IMR-90 (cell line): Measurements from ENCODE around the gene PPP1R37. TPM values are rescaled to one million over a fixed set of nuclear protein-coding genes. Genes with fewer than 3 reads are reported as not detected.
A peak's percentile ranks its signal among the peaks of the same experiment; 100 is the strongest.

Experiments used
- ATAC-seq: fragments of 200-7000 bp; cut with Tn5 transposase; 2 replicates; pipeline ENCODE4 v1.9.1; 2020; ENCODE audit warnings: low read depth, mild to moderate bottlenecking, moderate library complexity
- BruUV-seq: library from RNA; stranded (reverse); fragments of 400-500 nt; replicated peaks from 2 replicates; lab custom pipeline; 2021; lab: Mats Ljungman, UMichigan
- CTCF ChIA-PET: fragments of 300-600 bp; formaldehyde crosslinking; extraction: SDS; loops from one replicate; lab custom pipeline; 2021; ENCODE audit warnings: antibody characterized with exemption; lab: Yijun Ruan, JAX
- POLR2A ChIA-PET: fragments of 300-600 bp; sonication (Branson Sonifier 250); formaldehyde crosslinking; loops from one replicate; lab custom pipeline; 2022; ENCODE audit warnings: antibody characterized with exemption; ENCODE audit not compliant: unreplicated experiment; lab: Charles Lee
- DNase-seq: peaks from one replicate; pipeline ENCODE4 v3.0.0; 2013
- H2AFZ ChIP-seq: replicated peaks from 2 replicates; pipeline ENCODE3; 2013; ENCODE audit warnings: low read length, mild to moderate bottlenecking; ENCODE audit not compliant: poor library complexity
- H2AK5ac ChIP-seq: 2 replicates; pipeline ENCODE4 v1.6.1; 2013; ENCODE audit warnings: low read depth, low read length, inconsistent platforms
- H2AK9ac ChIP-seq: replicated peaks from 2 replicates; pipeline ENCODE3; 2013; ENCODE audit warnings: mild to moderate bottlenecking, low read depth, low read length, moderate library complexity; ENCODE audit not compliant: poor library complexity
- H2BK120ac ChIP-seq: 2 replicates; pipeline ENCODE4 v1.6.1; 2013; ENCODE audit warnings: low read depth, low read length, inconsistent platforms
- H2BK15ac ChIP-seq: 3 replicates; pipeline ENCODE4 v1.6.1; 2013; ENCODE audit warnings: low read depth, low read length, inconsistent platforms
- H2BK20ac ChIP-seq: 2 replicates; pipeline ENCODE4 v1.6.1; 2013; ENCODE audit warnings: low read depth, mild to moderate bottlenecking, inconsistent platforms, low read length, moderate library complexity
- H2BK5ac ChIP-seq: 2 replicates; pipeline ENCODE4 v1.6.1; 2013; ENCODE audit warnings: mild to moderate bottlenecking, low read depth, low read length, inconsistent platforms; ENCODE audit not compliant: poor library complexity, severe bottlenecking
- H3K14ac ChIP-seq: replicated peaks from 2 replicates; pipeline ENCODE4 v1.6.1; 2013; ENCODE audit warnings: low read depth, low read length, inconsistent platforms
- H3K18ac ChIP-seq: 2 replicates; pipeline ENCODE4 v1.6.1; 2013; ENCODE audit warnings: low read depth, low read length, control low read depth
- H3K23ac ChIP-seq: 2 replicates; pipeline ENCODE4 v1.6.1; 2013; ENCODE audit warnings: low read depth, low read length, inconsistent platforms
- H3K27ac ChIP-seq: 2 replicates; pipeline ENCODE4 v1.5.1; 2013; ENCODE audit warnings: mild to moderate bottlenecking, control low read depth, low read length; ENCODE audit not compliant: insufficient read depth
- H3K27me3 ChIP-seq: 2 replicates; pipeline ENCODE4 v1.6.1; 2013; ENCODE audit warnings: low read length; ENCODE audit not compliant: control insufficient read depth, insufficient read depth
- H3K36me3 ChIP-seq: 2 replicates; pipeline ENCODE4 v1.6.1; 2013; ENCODE audit warnings: low read length, mixed read lengths; ENCODE audit not compliant: control insufficient read depth, insufficient read depth
- H3K4ac ChIP-seq: 2 replicates; pipeline ENCODE4 v1.6.1; 2013; ENCODE audit warnings: low read depth, low read length, inconsistent platforms
- H3K4me1 ChIP-seq: 2 replicates; pipeline ENCODE4 v1.6.1; 2013; ENCODE audit warnings: low read length, mixed read lengths; ENCODE audit not compliant: control insufficient read depth, insufficient read depth
- H3K4me2 ChIP-seq: 2 replicates; pipeline ENCODE4 v1.6.1; 2013; ENCODE audit warnings: low read depth, mild to moderate bottlenecking, control low read depth, low read length, moderate library complexity
- H3K4me3 ChIP-seq: 2 replicates; pipeline ENCODE4 v1.5.1; 2013; ENCODE audit warnings: low read depth, mild to moderate bottlenecking, control low read depth, low read length, moderate library complexity; ENCODE audit not compliant: insufficient read depth
- H3K56ac ChIP-seq: 2 replicates; pipeline ENCODE4 v1.6.1; 2013; ENCODE audit warnings: low read length, inconsistent platforms; ENCODE audit not compliant: insufficient read depth; ENCODE audit errors: extremely low read depth
- H3K79me1 ChIP-seq, 2 experiments: 2 replicates each; pipeline ENCODE4 v1.6.1; 2013; ENCODE audit warnings: low read length in 2 of 2, inconsistent platforms in 1 of 2, low read depth in 1 of 2
- H3K9ac ChIP-seq: 2 replicates; pipeline ENCODE4 v1.6.1; 2013; ENCODE audit warnings: low read depth, low read length, control low read depth
- H3K9me1 ChIP-seq: 2 replicates; pipeline ENCODE4 v1.6.1; 2013; ENCODE audit warnings: low read length, inconsistent platforms; ENCODE audit not compliant: insufficient read depth
- H3K9me3 ChIP-seq: 2 replicates; pipeline ENCODE4 v1.6.1; 2013; ENCODE audit warnings: low read length; ENCODE audit not compliant: control insufficient read depth, insufficient read depth
- H4K20me1 ChIP-seq: 2 replicates; pipeline ENCODE4 v1.6.1; 2013; ENCODE audit warnings: low read length, inconsistent platforms; ENCODE audit not compliant: insufficient read depth
- H4K5ac ChIP-seq: 2 replicates; pipeline ENCODE4 v1.6.1; 2013; ENCODE audit warnings: mild to moderate bottlenecking, low read depth, low read length, control low read depth
- H4K8ac ChIP-seq, 2 experiments: 2 replicates each; pipeline ENCODE4 v1.6.1; 2013; ENCODE audit warnings: low read depth in 2 of 2, low read length in 2 of 2, control low read depth in 1 of 2, inconsistent platforms in 1 of 2
- H4K91ac ChIP-seq: 2 replicates; pipeline ENCODE4 v1.6.1; 2013; ENCODE audit warnings: low read depth, low read length, inconsistent platforms; ENCODE audit not compliant: insufficient read depth
- CEBPB ChIP-seq: IDR thresholded peaks from 2 replicates; pipeline ENCODE4 v1.6.1; 2012; ENCODE audit warnings: low read depth, low read length, improper control_type of control experiment
- CHD1 ChIP-seq: IDR thresholded peaks from 2 replicates; pipeline ENCODE4 v1.6.1; 2012; ENCODE audit warnings: low read depth, low read length, improper control_type of control experiment
- FOS ChIP-seq: fragments of 150-350 bp; IDR thresholded peaks from 2 replicates; pipeline ENCODE4 v1.6.1; 2016; ENCODE audit warnings: low read depth, low read length
- MXI1 ChIP-seq: IDR thresholded peaks from 2 replicates; pipeline ENCODE4 v1.6.1; 2012; ENCODE audit warnings: low read depth, mild to moderate bottlenecking, low read length, moderate library complexity, borderline replicate concordance
- NFE2L2 ChIP-seq: fragments of 150-350 bp; IDR thresholded peaks from 2 replicates; pipeline ENCODE4 v1.6.1; 2016; ENCODE audit warnings: low read depth, mild to moderate bottlenecking, low read length
- RCOR1 ChIP-seq: IDR thresholded peaks from 2 replicates; pipeline ENCODE4 v1.6.1; 2012; ENCODE audit warnings: mild to moderate bottlenecking, low read length, improper control_type of control experiment; ENCODE audit not compliant: insufficient replicate concordance
- RFX5 ChIP-seq: IDR thresholded peaks from 2 replicates; pipeline ENCODE4 v1.8.0; 2012; ENCODE audit warnings: low read depth, mild to moderate bottlenecking, low read length, moderate library complexity
- WGBS, 2 experiments: methylation state at CpG; one replicate each; pipeline versions ENCODE4 v1.1.5 to v1.1.7; 2013; ENCODE audit warnings: missing lambda C conversion rate in 2 of 2; ENCODE audit not compliant: insufficient read length in 1 of 2; ENCODE audit errors: extremely low coverage in 2 of 2; 5-methylcytosine and 5-hydroxymethylcytosine counted together
- dilution Hi-C: fragments of 300-500 bp; cut with HindIII; formaldehyde crosslinking; loops from one replicate; pipeline ENCODE4 v1.14.3; 2018; ENCODE audit warnings: low sequenced_read_pairs; ENCODE audit not compliant: unreplicated experiment
- in situ Hi-C: fragments of 300-500 bp; cut with MboI; formaldehyde crosslinking; loops from 3 replicates; pipeline ENCODE4 v1.14.3; 2019; ENCODE audit warnings: low sequenced_read_pairs, inconsistent platforms, mixed read lengths
- intact Hi-C: fragments of 100-400 bp; cut with micrococcal nuclease; formaldehyde crosslinking; loops from 2 replicates; pipeline ENCODE4 v1.10.0; 2022
- polyA plus RNA-seq, 3 experiments: library from polyadenylated mRNA; depleted of rRNA; stranded (reverse); fragments of >200 nt; gene quantifications; 2 replicates each; pipeline ENCODE4 v1.2.3, GENCODE V29; 2012; ENCODE audit warnings: low replicate concordance in 1 of 3
- total RNA-seq: library from RNA; depleted of rRNA; stranded (reverse); fragments of >200 nt; gene quantifications from 2 replicates; pipeline ENCODE4 v1.2.3, GENCODE V29; 2012

Gene PPP1R37
- total and polyA plus RNA-seq, 2 of the 4 experiments (the other 2 are of a cell fraction): 13.1 to 18.5 TPM

DNA sequence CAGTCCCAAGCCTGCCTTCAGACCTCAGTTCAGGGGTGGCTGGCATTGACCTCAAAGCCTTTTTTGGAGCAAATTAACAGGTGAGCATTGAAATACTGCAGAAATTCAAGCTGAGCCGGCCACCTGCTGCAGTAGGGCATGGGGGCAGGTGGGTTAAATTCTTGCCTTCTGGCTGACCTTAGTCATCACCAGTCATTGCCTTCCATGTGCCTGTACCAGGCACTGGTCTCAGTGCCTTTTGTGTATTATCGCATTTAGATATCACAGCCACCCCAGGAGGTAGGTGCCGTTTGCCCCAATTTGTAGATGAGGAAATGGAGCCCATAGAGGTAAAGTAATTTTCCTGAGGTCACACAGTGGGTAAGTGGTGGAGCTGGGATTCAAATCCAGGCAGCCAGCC, 7.2 kb downstream of the PPP1R37 start:
- peak overlapping the region; percentile 40; the same call in 1 of the 2 replicates for H2AK5ac ChIP-seq
- no peak for DNase-seq
- peak overlapping the region in 1 of 2 experiments; percentile 50; a peak in 1 of 4 replicates for H4K8ac ChIP-seq
- no peak for TF ChIP-seq FOS
- TF ChIP-seq MXI1: no peak
- no peak for TF ChIP-seq RCOR1
- no peak for TF ChIP-seq NFE2L2
- TF ChIP-seq CHD1: no peak
- TF ChIP-seq CEBPB: no peak
- no peak for TF ChIP-seq RFX5
- ATAC-seq: no peak
- POLR2A ChIA-PET: no interaction called here
- 0 out of 2 replicates have a peak, but pooled peaks cover 1% of the 10 kb centered on the region for H3K36me3 ChIP-seq
- in situ Hi-C loops: no loop called here
- peak overlapping the region; percentile 85 for H2AK9ac ChIP-seq
- no peak overlapping the region for H2BK20ac ChIP-seq
- WGBS, 2 experiments: no CpG with 5 or more reads among the region's 3 CpGs
- H2BK120ac ChIP-seq: no peak overlapping the region
- BruUV-seq: no TSS peak
- H3K4ac ChIP-seq: no peak overlapping the region
- no peak overlapping the region for H3K4me2 ChIP-seq
- dilution Hi-C loops: no loop called here
- no peak overlapping the region for H4K5ac ChIP-seq
- H3K9me3 ChIP-seq: no peaks in the 10 kb centered on the region
- peaks cover 31 to 96% of the 10 kb centered on the region in 2 experiments for H3K79me1 ChIP-seq
- H3K14ac ChIP-seq: no peak overlapping the region
- intact Hi-C loops: no loop called here
- no peak overlapping the region for H3K56ac ChIP-seq
- no peak overlapping the region for H3K9ac ChIP-seq
- no peak overlapping the region for H3K23ac ChIP-seq
- H4K20me1 ChIP-seq: peaks cover 95% of the 10 kb centered on the region
- no peak overlapping the region for H2BK15ac ChIP-seq
- no peak overlapping the region for H3K27ac ChIP-seq
- peaks cover 39% of the 10 kb centered on the region for H3K4me1 ChIP-seq
- CTCF ChIA-PET: interaction anchor here (0.6 to 1.5 kb wide), 2 partner anchors 31 to 300 kb away, joined by 3 to 5 read pairs; no protein-coding TSS in a partner anchor
- H2AFZ ChIP-seq: no peak overlapping the region
- peaks cover 59% of the 10 kb centered on the region for H3K9me1 ChIP-seq
- H3K4me3 ChIP-seq: no peak overlapping the region
- H3K18ac ChIP-seq: no peak overlapping the region
- no peak overlapping the region for H4K91ac ChIP-seq
- no peak overlapping the region for H2BK5ac ChIP-seq
- no peaks in the 10 kb centered on the region for H3K27me3 ChIP-seq
